DND-41 (cell line): ENCODE data around the gene EGF.

Source experiments
- EZH2 ChIP-seq: IDR thresholded peaks from 3 replicates; pipeline ENCODE4 v1.6.1; 2012; ENCODE audit warnings: borderline replicate concordance, low read depth, mild to moderate bottlenecking, moderate library complexity, low read length, inconsistent platforms; ENCODE audit not compliant: severe bottlenecking
- TF ChIP-seq, protein P1 (sequence below): IDR thresholded peaks from 2 replicates; pipeline ENCODE4 v1.5.1; 2012; ENCODE audit warnings: borderline replicate concordance, low read length, moderate library complexity, mild to moderate bottlenecking; ENCODE audit not compliant: poor library complexity, severe bottlenecking; ENCODE audit errors: extremely low read depth

DNA sequence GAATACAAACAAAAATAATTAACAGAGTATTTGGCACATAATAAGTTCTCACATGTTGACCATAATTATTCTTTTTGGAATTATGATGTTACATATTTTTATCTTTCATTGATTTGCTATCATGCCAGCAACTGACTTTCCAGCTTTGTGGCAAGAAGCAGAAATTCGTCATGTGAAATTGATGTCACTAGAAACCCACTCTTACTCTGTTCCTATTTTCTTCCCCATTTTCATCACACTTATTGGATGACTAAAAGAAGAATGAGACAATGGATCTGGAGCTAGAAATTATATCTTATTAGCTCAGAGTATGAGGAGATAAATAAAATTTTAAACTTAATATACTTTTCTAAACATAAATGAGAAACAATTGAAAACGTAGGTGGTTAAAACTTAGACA lies 31.9 kb downstream of the EGF start:
- TF ChIP-seq, protein P1, sequence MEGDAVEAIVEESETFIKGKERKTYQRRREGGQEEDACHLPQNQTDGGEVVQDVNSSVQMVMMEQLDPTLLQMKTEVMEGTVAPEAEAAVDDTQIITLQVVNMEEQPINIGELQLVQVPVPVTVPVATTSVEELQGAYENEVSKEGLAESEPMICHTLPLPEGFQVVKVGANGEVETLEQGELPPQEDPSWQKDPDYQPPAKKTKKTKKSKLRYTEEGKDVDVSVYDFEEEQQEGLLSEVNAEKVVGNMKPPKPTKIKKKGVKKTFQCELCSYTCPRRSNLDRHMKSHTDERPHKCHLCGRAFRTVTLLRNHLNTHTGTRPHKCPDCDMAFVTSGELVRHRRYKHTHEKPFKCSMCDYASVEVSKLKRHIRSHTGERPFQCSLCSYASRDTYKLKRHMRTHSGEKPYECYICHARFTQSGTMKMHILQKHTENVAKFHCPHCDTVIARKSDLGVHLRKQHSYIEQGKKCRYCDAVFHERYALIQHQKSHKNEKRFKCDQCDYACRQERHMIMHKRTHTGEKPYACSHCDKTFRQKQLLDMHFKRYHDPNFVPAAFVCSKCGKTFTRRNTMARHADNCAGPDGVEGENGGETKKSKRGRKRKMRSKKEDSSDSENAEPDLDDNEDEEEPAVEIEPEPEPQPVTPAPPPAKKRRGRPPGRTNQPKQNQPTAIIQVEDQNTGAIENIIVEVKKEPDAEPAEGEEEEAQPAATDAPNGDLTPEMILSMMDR = no peak
- TF ChIP-seq EZH2 = no peak
